WTC11 (cell line): ENCODE data around the gene TTR. TPM values are rescaled to one million over a fixed set of nuclear protein-coding genes. Genes with fewer than 3 reads are reported as not detected.

ENCODE experiments used
- ATAC-seq: fragments of 200-7000 bp; cut with Tn5 transposase; 2 replicates; pipeline ENCODE4 v1.10.0; 2021; ENCODE audit warnings: mild to moderate bottlenecking, moderate library complexity
- CTCF ChIA-PET: fragments of 300-600 bp; sonication (Branson Sonifier 250); formaldehyde crosslinking; loops from one replicate; lab custom pipeline; 2021; ENCODE audit warnings: antibody characterized with exemption; lab: Charles Lee
- POLR2A ChIA-PET: fragments of 350-600 bp; sonication (Branson Sonifier 250); formaldehyde crosslinking; loops from one replicate; lab custom pipeline; 2021; ENCODE audit warnings: antibody characterized with exemption; lab: Charles Lee
- DNase-seq: peaks from one replicate; pipeline ENCODE4 v3.0.0; 2021; ENCODE audit warnings: low spot score
- H3K27ac Mint-ChIP-seq: 2 replicates; pipeline ENCODE4 v1.8.0; 2021; ENCODE audit warnings: mixed read lengths
- H3K27me3 Mint-ChIP-seq: 2 replicates; pipeline ENCODE4 v1.8.0; 2021; ENCODE audit warnings: low read depth, mild to moderate bottlenecking, moderate library complexity, mixed read lengths
- H3K36me3 Mint-ChIP-seq: 2 replicates; pipeline ENCODE4 v1.8.0; 2021; ENCODE audit warnings: mixed read lengths
- H3K4me1 Mint-ChIP-seq: 2 replicates; pipeline ENCODE4 v1.8.0; 2022; ENCODE audit warnings: mixed read lengths
- H3K4me3 Mint-ChIP-seq: 2 replicates; pipeline ENCODE4 v1.8.0; 2021; ENCODE audit warnings: mild to moderate bottlenecking, moderate library complexity, mixed read lengths
- H3K9me3 Mint-ChIP-seq: 2 replicates; pipeline ENCODE4 v1.8.0; 2021; ENCODE audit warnings: mixed read lengths
- CBFB ChIP-seq: sonication (generic); formaldehyde crosslinking; IDR thresholded peaks from 2 replicates; pipeline ENCODE4 v1.8.1; 2022; ENCODE audit warnings: mild to moderate bottlenecking, low read depth, missing genetic modification reagents
- ELF4 ChIP-seq: sonication (generic); formaldehyde crosslinking; IDR thresholded peaks from 2 replicates; pipeline ENCODE4 v1.8.1; 2022; ENCODE audit warnings: low read depth, mild to moderate bottlenecking, moderate library complexity, missing genetic modification reagents
- ESRRA ChIP-seq: sonication (generic); formaldehyde crosslinking; IDR thresholded peaks from 2 replicates; pipeline ENCODE4 v1.8.1; 2022; ENCODE audit warnings: mild to moderate bottlenecking, missing genetic modification reagents, borderline replicate concordance
- FOXJ3 ChIP-seq: sonication (generic); formaldehyde crosslinking; IDR thresholded peaks from 2 replicates; pipeline ENCODE4 v1.9.0; 2021; ENCODE audit warnings: missing genetic modification reagents, mild to moderate bottlenecking, borderline replicate concordance
- GRHL2 ChIP-seq: fragments of 250-450 bp; sonication (Bioruptor Pico); IDR thresholded peaks from 2 replicates; pipeline ENCODE4 v1.8.0; 2022; ENCODE audit warnings: mild to moderate bottlenecking, moderate library complexity; ENCODE audit not compliant: insufficient replicate concordance, severe bottlenecking
- GTF2I ChIP-seq: fragments of 250-450 bp; sonication (Bioruptor Pico); conservative IDR thresholded peaks from 2 replicates; pipeline ENCODE4 v1.4.0; 2021; ENCODE audit warnings: mild to moderate bottlenecking
- NFATC4 ChIP-seq: fragments of 250-450 bp; sonication (Bioruptor Pico); IDR thresholded peaks from 2 replicates; pipeline ENCODE4 v1.9.0; 2021; ENCODE audit warnings: mild to moderate bottlenecking
- NFYB ChIP-seq: sonication (generic); formaldehyde crosslinking; conservative IDR thresholded peaks from 2 replicates; pipeline ENCODE4 v1.8.0; 2022; ENCODE audit warnings: low read depth, missing genetic modification reagents
- NR2C2 ChIP-seq: sonication (generic); formaldehyde crosslinking; IDR thresholded peaks from 2 replicates; pipeline ENCODE4 v1.8.0; 2022; ENCODE audit warnings: mild to moderate bottlenecking, missing genetic modification reagents
- OVOL2 ChIP-seq: fragments of 250-450 bp; sonication (Bioruptor Pico); IDR thresholded peaks from 2 replicates; pipeline ENCODE4 v1.9.0; 2021; ENCODE audit warnings: mild to moderate bottlenecking, borderline replicate concordance
- PREB ChIP-seq: sonication (generic); formaldehyde crosslinking; IDR thresholded peaks from 2 replicates; pipeline ENCODE4 v1.8.1; 2022; ENCODE audit warnings: mild to moderate bottlenecking, missing genetic modification reagents, moderate library complexity, borderline replicate concordance
- SOX15 ChIP-seq: fragments of 250-450 bp; sonication (Bioruptor Pico); IDR thresholded peaks from 2 replicates; pipeline ENCODE4 v1.9.0; 2021; ENCODE audit warnings: mild to moderate bottlenecking
- TEAD4 ChIP-seq: sonication (generic); formaldehyde crosslinking; IDR thresholded peaks from 2 replicates; pipeline ENCODE4 v1.8.0; 2022; ENCODE audit warnings: mild to moderate bottlenecking, missing genetic modification reagents
- ZBTB21 ChIP-seq: sonication (generic); formaldehyde crosslinking; IDR thresholded peaks from 2 replicates; pipeline ENCODE4 v1.8.1; 2023; ENCODE audit warnings: mild to moderate bottlenecking, missing genetic modification reagents, borderline replicate concordance
- ZBTB43 ChIP-seq: sonication (generic); formaldehyde crosslinking; IDR thresholded peaks from 2 replicates; pipeline ENCODE4 v1.8.1; 2023; ENCODE audit warnings: mild to moderate bottlenecking, missing genetic modification reagents
- ZMAT4 ChIP-seq: fragments of 250-450 bp; sonication (Bioruptor Pico); IDR thresholded peaks from 2 replicates; pipeline ENCODE4 v1.9.0; 2021; ENCODE audit warnings: mild to moderate bottlenecking
- ZNF425 ChIP-seq: fragments of 250-450 bp; sonication (Bioruptor Pico); conservative IDR thresholded peaks from 2 replicates; pipeline ENCODE4 v1.9.0; 2021; ENCODE audit warnings: mild to moderate bottlenecking
- ZNF512 ChIP-seq: sonication (generic); formaldehyde crosslinking; IDR thresholded peaks from 2 replicates; pipeline ENCODE4 v1.8.1; 2022; ENCODE audit warnings: missing genetic modification reagents, borderline replicate concordance
- ZNF532 ChIP-seq: fragments of 250-450 bp; sonication (Bioruptor Pico); IDR thresholded peaks from 2 replicates; pipeline ENCODE4 v1.9.0; 2021; ENCODE audit warnings: mild to moderate bottlenecking, borderline replicate concordance
- total RNA-seq: library from RNA; stranded (reverse); gene quantifications from 3 replicates; pipeline ENCODE4 v1.2.3, GENCODE V29; 2021

The TTR gene
- total RNA-seq, 1 experiment from 2014 or later = 1.0 TPM

- no peak for TF ChIP-seq ZNF512 (CRISPR knock-in tag)
- no peak for TF ChIP-seq GRHL2
- TF ChIP-seq TEAD4 (CRISPR knock-in tag) = no peak
- no peak for TF ChIP-seq ZBTB21
- no peak for TF ChIP-seq ZNF425
- no peak for TF ChIP-seq FOXJ3 (CRISPR knock-in tag)
- TF ChIP-seq ZBTB43 (CRISPR knock-in tag) = no peak
- no peak for TF ChIP-seq CBFB
- no peak for TF ChIP-seq NR2C2 (CRISPR knock-in tag)
- TF ChIP-seq PREB (CRISPR knock-in tag) = no peak
- TF ChIP-seq NFATC4 (CRISPR knock-in tag) = no peak
- no peak for TF ChIP-seq SOX15 (CRISPR knock-in tag)
- TF ChIP-seq ELF4 = no peak
- no peak for TF ChIP-seq ZNF532
- no peak for TF ChIP-seq ESRRA
- no peak for TF ChIP-seq OVOL2
- no peak for TF ChIP-seq GTF2I (CRISPR knock-in tag)
- no peak for TF ChIP-seq NFYB (CRISPR knock-in tag)
- TF ChIP-seq ZMAT4 = no peak
- peak overlapping the region; percentile 0; the same call in 1 of the 2 replicates for H3K27ac Mint-ChIP-seq
- H3K9me3 Mint-ChIP-seq = no peaks in the 10 kb centered on the region
- ATAC-seq = no peak
- no peak for DNase-seq
- no peak overlapping the region for H3K4me3 Mint-ChIP-seq
- POLR2A ChIA-PET = no interaction called here
- peaks cover 52% of the 10 kb centered on the region for H3K4me1 Mint-ChIP-seq
- no peaks in the 10 kb centered on the region for H3K27me3 Mint-ChIP-seq
- H3K36me3 Mint-ChIP-seq = peaks cover 21% of the 10 kb centered on the region
- CTCF ChIA-PET = interaction anchor here (0.9 to 1.7 kb wide), 3 partner anchors 36 to 330 kb away, joined by 4 to 5 read pairs (median 4); no protein-coding TSS in a partner anchor
These were observed 54.9 kb downstream of the TTR start for GRCh38 chr18:31646332-31647126.
